ENCODE data around the gene CASQ1.

CASQ1 gene

DNA sequence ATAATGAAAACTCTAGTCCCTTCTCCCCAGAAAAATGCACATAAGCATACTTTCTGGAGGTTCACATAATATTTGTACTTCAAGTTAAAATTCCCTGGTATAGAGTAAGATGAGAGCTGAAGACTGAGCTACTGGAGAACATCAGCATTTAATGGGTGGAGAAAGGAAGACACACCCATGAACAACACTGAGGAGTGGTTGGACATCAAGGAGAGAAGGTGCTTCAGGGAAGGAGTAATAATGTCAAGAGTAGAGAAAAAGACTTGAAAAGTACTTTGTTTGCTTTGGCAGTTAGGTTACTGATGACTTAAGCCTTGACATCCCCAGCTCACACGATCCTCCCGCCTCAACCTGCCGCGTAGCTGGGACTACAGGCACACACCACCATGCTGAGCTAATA is 36.7 kb downstream of the CASQ1 start:
- DNase-seq, result no peak

GRCh38 chr1:160227561-160227960 is 37.2 kb downstream of the CASQ1 start:
- DNase-seq, result no peak

- DNase-seq, result no peak
Measured at GRCh38 chr1:160228431-160228830, 38.1 kb downstream of the CASQ1 start.

- DNase-seq, result no peak
Measured at GRCh38 chr1:160232911-160233310, 42.5 kb downstream of the CASQ1 start.

GRCh38 chr1:160236806-160237205 is 46.4 kb downstream of the CASQ1 start:
- no peak for DNase-seq

- no peak for DNase-seq
Measured at GRCh38 chr1:160237558-160237957, 47.2 kb downstream of the CASQ1 start.

DNA sequence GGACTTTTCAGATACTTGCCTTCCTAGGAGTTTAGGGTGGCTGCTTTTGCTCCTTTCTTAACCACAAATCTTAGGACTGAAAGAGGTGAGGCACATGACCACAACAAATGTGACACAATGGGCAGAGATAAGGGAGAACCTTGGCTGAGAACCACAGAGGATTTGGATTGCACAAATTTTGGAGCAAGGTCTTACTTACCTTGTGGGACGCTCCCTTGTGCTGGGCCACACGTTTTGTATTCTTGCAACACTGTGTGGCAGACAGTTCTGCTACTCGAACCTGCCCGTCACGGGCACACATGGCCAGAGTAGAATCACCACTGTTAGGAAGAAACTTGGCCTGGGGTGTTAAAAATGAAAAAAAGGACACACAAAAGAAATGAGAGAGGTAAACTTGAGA is 48.0 kb downstream of the CASQ1 start:
- DNase-seq, result no peak

GRCh38 chr1:160239582-160240299 is 49.4 kb downstream of the CASQ1 start:
- DNase-seq, result no peak

DNA sequence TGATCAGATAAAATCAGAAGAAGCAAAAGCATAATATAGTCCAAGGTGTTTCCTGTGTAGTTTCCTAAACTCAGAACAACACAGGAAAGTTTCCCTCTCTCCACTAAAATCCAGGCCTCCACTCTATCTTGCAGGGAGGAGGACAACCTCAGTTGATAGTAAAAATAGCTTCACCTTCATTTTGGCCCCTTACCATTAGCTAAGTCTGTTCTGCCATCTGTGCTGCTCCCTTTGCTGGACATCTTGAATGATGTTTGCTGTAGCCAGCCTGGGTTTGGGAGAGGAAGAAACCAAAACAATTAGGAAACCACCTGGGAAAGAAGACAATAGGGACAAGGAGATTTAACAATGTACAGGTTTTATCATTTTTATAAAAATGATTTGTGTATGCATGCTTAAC is 53.4 kb downstream of the CASQ1 start:
- no peak for DNase-seq

- DNase-seq, result no peak
Measured at GRCh38 chr1:160244209-160244608, 53.8 kb downstream of the CASQ1 start.

DNA sequence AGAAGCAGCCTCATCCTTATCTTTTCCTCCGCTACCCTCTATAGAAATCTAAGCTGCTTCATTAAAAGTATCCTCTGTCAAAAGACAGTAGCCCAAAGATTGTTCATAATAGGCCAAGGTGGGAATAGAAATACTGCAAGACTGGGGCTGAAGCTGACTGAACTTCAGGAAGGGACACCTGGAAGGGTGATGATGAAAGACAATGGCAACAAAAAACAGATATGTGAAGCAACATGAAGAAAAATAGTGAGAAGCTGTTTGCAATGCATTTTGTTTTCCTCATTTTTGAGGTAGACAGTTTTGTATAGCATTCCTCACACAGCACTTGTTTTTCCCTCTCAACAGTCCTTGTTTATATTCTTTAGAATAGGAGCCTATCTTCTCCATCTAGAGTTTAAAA is 55.1 kb downstream of the CASQ1 start:
- DNase-seq, result no peak

DNA sequence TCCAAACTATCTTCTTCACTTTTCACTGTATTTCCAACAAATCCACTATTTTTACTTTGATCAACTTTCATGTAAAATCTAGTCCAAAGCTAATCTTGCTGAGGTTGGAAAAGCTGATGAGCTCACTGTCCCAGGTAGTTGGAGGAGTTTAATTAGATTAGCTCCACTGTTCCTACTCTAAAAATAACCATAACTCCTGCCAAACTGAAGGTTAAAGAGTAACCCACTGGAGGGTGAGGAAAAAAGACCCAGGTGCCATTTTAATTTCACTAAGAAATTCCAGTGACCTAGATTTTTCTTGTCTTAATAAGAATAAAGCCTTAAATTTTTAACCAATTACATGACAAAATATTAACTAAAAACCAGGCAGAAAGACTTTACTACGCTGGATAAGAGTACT is 56.7 kb downstream of the CASQ1 start:
- DNase-seq, result no peak

- DNase-seq, result no peak
Measured at GRCh38 chr1:160251011-160251410, 60.6 kb downstream of the CASQ1 start.
